ENCODE measurements around the gene PERM1. TPM values are rescaled to one million over a fixed set of nuclear protein-coding genes. Genes with fewer than 3 reads are reported as not detected.

Gene PERM1
- total RNA-seq, 1 experiment from 2014 or later, result 0.81 TPM

DNA sequence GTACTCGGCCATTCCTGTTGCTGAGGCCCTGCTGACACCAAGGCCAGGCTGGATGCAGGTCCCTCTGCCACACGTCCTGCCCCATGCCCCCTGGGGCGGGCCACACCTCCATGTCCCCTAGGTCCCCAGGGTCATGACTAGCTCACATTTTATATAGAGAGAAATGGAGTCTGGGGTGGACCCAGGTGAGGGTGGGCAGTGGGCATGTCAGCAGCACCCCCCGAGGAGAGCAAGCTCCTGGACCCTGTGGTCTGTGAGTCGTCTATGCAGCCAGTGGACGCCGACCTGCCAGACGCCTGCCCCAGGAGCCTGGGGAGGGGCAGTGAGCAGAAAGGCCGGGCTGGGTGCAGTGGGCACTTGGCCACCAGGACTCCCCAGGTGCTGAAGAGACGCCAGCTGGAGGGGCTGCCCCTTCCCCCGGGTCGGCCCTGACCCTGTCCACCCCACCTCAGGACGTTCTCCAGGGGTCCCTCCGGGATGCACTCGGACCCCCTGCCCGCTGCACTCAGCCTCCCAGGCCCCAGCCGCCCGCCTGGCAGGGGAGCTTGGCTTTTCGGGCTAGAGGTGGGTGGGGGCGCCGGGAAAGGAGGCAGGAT lies 42.3 kb downstream of the PERM1 start:
- no peaks in the 10 kb centered on the region for H3K9me3 ChIP-seq (ENCODE audit: insufficient read depth, low read depth)
- H3K4me3 ChIP-seq, result no peak overlapping the region
- no peaks in the 10 kb centered on the region for H3K36me3 ChIP-seq (ENCODE audit: low read depth)
- peak overlapping the region; percentile 49; the same call in 1 of the 2 replicates for H3K4me2 ChIP-seq
- ChIA-PET CTCF (no interaction called here), POLR2A (ENCODE audit: unreplicated experiment) (no interaction called here)
- no peaks in the 10 kb centered on the region for H3K79me2 ChIP-seq (ENCODE audit: low read depth)
- peaks cover under 1% of the 10 kb centered on the region for H4K20me1 ChIP-seq (ENCODE audit: insufficient read depth)
- BruUV-seq (replicated peaks), result no TSS peak
- no peaks in the 10 kb centered on the region for H3K9me2 ChIP-seq (ENCODE audit: insufficient read depth)
- H3F3A ChIP-seq (ENCODE audit: insufficient read depth, low read depth), result peaks cover 31% of the 10 kb centered on the region; the same call in 1 of the 2 replicates
- H3K4me1 ChIP-seq (replicated peaks; ENCODE audit: insufficient read depth), result peaks cover 37% of the 10 kb centered on the region
- no peak overlapping the region for H2AFZ ChIP-seq
- intact Hi-C loops (cut with micrococcal nuclease; ENCODE audit: unreplicated experiment), result no loop called here
- H3K27me3 ChIP-seq (ENCODE audit: insufficient read depth, low read depth), result peaks cover 46% of the 10 kb centered on the region
- TF ChIP-seq EZH2 (IDR thresholded peaks at IDR 0.05; ENCODE audit: low read depth), result no peak
- no peak for DNase-seq
- H3K27ac ChIP-seq, result no peak overlapping the region

DNA sequence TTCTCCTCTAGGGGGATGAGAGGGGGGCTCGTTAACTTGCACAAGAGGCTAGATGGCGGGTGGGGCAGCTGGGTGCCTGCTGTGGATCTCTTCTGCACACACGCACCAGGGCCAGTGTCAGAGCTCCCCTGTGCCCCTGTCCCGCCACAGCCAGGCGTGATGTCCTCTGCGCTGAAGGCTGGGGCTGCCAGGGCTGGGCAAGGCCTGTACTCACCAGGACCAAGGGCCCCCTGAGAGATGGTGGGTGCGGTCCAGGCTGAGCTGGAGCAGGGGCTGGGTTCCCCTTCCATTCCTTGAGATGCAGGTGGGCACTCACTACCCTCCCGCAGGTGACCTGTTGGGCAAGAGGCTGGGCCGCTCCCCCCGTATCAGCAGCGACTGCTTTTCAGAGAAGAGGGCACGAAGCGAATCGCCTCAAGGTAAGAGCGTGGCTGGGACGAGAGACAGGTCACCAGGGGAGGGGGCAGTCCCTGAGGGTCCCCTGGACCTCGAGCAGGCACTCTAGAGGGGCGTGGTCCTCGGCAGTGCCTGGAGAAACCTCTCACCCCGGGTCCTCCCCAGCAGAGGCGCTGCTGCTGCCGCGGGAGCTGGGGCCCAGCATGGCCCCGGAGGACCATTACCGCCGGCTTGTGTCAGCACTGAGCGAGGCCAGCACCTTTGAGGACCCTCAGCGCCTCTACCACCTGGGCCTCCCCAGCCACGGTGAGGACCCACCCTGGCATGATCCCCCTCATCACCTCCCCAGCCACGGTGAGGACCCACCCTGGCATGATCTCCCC lies 43.0 kb downstream of the PERM1 start:
- Histone ChIP-seq H3K27me3 (ENCODE audit: insufficient read depth, low read depth) (peaks cover 46% of the 10 kb centered on the region), H3K4me3 (no peak overlapping the region), H3K36me3 (ENCODE audit: low read depth) (no peaks in the 10 kb centered on the region), H3K4me2 (0 out of 2 replicates have a peak overlapping the region, but pooled peaks have one; percentile 19), H3K9me3 (ENCODE audit: insufficient read depth, low read depth) (no peaks in the 10 kb centered on the region), H3K79me2 (ENCODE audit: low read depth) (no peaks in the 10 kb centered on the region), H3K4me1 (replicated peaks; ENCODE audit: insufficient read depth) (peaks cover 37% of the 10 kb centered on the region), H4K20me1 (ENCODE audit: insufficient read depth) (no peaks in the 10 kb centered on the region; the same call in 1 of the 2 replicates), H2AFZ (no peak overlapping the region), H3K9me2 (ENCODE audit: insufficient read depth) (no peaks in the 10 kb centered on the region), H3K27ac (no peak overlapping the region), H3F3A (ENCODE audit: insufficient read depth, low read depth) (peaks cover 27% of the 10 kb centered on the region; the same call in 1 of the 2 replicates)
- ChIA-PET POLR2A (ENCODE audit: unreplicated experiment) (interaction anchor here (0.6 kb wide), 1 partner anchor 30 kb away, joined by 3 read pairs; no protein-coding TSS in a partner anchor), CTCF (interaction anchor here (0.7 kb wide), 2 partner anchors 34 to 1048 kb away, joined by 3 to 17 read pairs; no protein-coding TSS in a partner anchor)
- intact Hi-C loops (cut with micrococcal nuclease; ENCODE audit: unreplicated experiment), result loop anchor here (1.0 kb wide), 1 partner anchor 35 kb away; no protein-coding TSS in a partner anchor
- no TSS peak for BruUV-seq (replicated peaks)
- DNase-seq, result no peak
- TF ChIP-seq, protein P1, sequence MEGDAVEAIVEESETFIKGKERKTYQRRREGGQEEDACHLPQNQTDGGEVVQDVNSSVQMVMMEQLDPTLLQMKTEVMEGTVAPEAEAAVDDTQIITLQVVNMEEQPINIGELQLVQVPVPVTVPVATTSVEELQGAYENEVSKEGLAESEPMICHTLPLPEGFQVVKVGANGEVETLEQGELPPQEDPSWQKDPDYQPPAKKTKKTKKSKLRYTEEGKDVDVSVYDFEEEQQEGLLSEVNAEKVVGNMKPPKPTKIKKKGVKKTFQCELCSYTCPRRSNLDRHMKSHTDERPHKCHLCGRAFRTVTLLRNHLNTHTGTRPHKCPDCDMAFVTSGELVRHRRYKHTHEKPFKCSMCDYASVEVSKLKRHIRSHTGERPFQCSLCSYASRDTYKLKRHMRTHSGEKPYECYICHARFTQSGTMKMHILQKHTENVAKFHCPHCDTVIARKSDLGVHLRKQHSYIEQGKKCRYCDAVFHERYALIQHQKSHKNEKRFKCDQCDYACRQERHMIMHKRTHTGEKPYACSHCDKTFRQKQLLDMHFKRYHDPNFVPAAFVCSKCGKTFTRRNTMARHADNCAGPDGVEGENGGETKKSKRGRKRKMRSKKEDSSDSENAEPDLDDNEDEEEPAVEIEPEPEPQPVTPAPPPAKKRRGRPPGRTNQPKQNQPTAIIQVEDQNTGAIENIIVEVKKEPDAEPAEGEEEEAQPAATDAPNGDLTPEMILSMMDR (conservative IDR thresholded peaks at IDR 0.05), result no peak
- TF ChIP-seq EZH2 (IDR thresholded peaks at IDR 0.05; ENCODE audit: low read depth), result no peak

DNA sequence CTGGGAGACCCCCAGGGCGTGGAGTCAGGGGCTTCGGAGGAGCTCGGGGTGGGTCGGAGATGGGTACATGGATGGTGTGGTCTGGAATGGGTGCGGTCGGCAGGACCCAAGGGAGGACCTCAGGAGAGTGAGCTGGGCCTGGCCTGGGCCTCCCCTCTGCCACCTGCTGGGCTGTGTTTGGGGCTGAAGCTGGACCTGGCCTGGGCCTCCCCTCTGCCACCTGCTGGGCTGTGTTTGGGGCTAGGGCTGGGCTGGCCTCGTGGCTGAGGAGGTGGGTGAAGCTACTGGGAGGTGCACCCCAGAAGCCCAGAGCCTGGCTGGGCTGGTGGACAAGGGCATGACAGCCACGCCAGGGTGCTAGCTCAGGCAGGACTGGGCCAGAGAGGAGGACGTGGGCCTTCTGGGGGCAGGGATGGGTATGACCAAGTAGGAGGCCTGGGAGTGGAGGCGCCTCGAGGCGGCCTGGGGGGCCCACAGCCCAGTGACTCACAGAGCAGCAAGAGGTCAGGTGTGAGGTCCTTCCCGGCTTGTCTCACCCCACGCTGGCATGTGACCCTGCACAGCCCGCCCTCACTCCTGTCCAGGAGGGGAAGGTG lies 43.7 kb downstream of the PERM1 start:
- no peak overlapping the region for H3K4me3 ChIP-seq
- intact Hi-C loops (cut with micrococcal nuclease; ENCODE audit: unreplicated experiment), result loop anchor here (1.0 kb wide), 1 partner anchor 34 kb away; no protein-coding TSS in a partner anchor
- TF ChIP-seq EZH2 (IDR thresholded peaks at IDR 0.05; ENCODE audit: low read depth), result no peak
- TF ChIP-seq, protein P1 (conservative IDR thresholded peaks at IDR 0.05), result peak; percentile 63; the same call in 1 of the 2 replicates
- peaks cover 30% of the 10 kb centered on the region for H3F3A ChIP-seq (ENCODE audit: insufficient read depth, low read depth)
- DNase-seq, result peak; percentile 58 to 67
- H3K9me2 ChIP-seq (ENCODE audit: insufficient read depth), result no peaks in the 10 kb centered on the region
- no peaks in the 10 kb centered on the region for H3K36me3 ChIP-seq (ENCODE audit: low read depth)
- H3K27me3 ChIP-seq (ENCODE audit: insufficient read depth, low read depth), result peaks cover 46% of the 10 kb centered on the region
- H3K4me1 ChIP-seq (replicated peaks; ENCODE audit: insufficient read depth), result peaks cover 42% of the 10 kb centered on the region
- CTCF ChIA-PET, result interaction anchor here (0.7 to 0.8 kb wide), 3 partner anchors 9 to 1049 kb away, joined by 3 to 17 read pairs (median 4); no protein-coding TSS in a partner anchor
- H4K20me1 ChIP-seq (ENCODE audit: insufficient read depth), result no peaks in the 10 kb centered on the region; the same call in 1 of the 2 replicates
- H3K27ac ChIP-seq, result no peak overlapping the region
- H3K9me3 ChIP-seq (ENCODE audit: insufficient read depth, low read depth), result no peaks in the 10 kb centered on the region
- H2AFZ ChIP-seq, result no peak overlapping the region
- POLR2A ChIA-PET (ENCODE audit: unreplicated experiment), result interaction anchor here (0.6 kb wide), 1 partner anchor 30 kb away, joined by 3 read pairs; no protein-coding TSS in a partner anchor
- no peaks in the 10 kb centered on the region for H3K79me2 ChIP-seq (ENCODE audit: low read depth)
- no TSS peak for BruUV-seq (replicated peaks)
- H3K4me2 ChIP-seq, result 0 out of 2 replicates have a peak overlapping the region, but pooled peaks have one; percentile 19
